H1 (cell line): ENCODE data around the gene GMIP. TPM values are rescaled to one million over a fixed set of nuclear protein-coding genes. Genes with fewer than 3 reads are reported as not detected.

Source experiments
- CTCF ChIA-PET: fragments of 300-600 bp; sonication (Branson Sonifier 250); formaldehyde crosslinking; loops from one replicate; lab custom pipeline; 2021; ENCODE audit not compliant: partially characterized antibody; lab: Charles Lee
- POLR2A ChIA-PET: fragments of 300-600 bp; sonication (Branson Sonifier 250); formaldehyde crosslinking; loops from one replicate; lab custom pipeline; 2021; ENCODE audit warnings: inconsistent platforms; ENCODE audit not compliant: partially characterized antibody; lab: Charles Lee
- DNase-seq, 2 experiments: peaks; one replicate each; pipeline versions ENCODE4 v3.0.0 to v3.0.0-alpha.2; 2010 to 2022; ENCODE audit warnings: low spot score in 2 of 2, low read depth in 1 of 2, mixed read lengths in 1 of 2
- FAIRE-seq: peaks from 2 replicates; lab custom pipeline; 2011; peaks lifted over from hg19 to GRCh38; lab: Jason Lieb, UNC
- H2AFZ ChIP-seq: 2 replicates; pipeline ENCODE4 v1.8.1; 2012; ENCODE audit warnings: low read length, inconsistent platforms
- H2AK5ac ChIP-seq: 2 replicates; pipeline ENCODE4 v1.6.1; 2013; ENCODE audit warnings: low read depth, low read length
- H2BK120ac ChIP-seq: replicated peaks from 2 replicates; pipeline ENCODE3; 2013; ENCODE audit warnings: low read depth, low read length, inconsistent platforms
- H2BK12ac ChIP-seq: 2 replicates; pipeline ENCODE4 v1.6.1; 2013; ENCODE audit warnings: low read depth, low read length
- H2BK15ac ChIP-seq: 2 replicates; pipeline ENCODE4 v1.6.1; 2013; ENCODE audit warnings: low read length
- H2BK20ac ChIP-seq: 2 replicates; pipeline ENCODE4 v1.6.1; 2013; ENCODE audit warnings: low read length
- H2BK5ac ChIP-seq: 2 replicates; pipeline ENCODE4 v1.6.1; 2013; ENCODE audit warnings: low read depth, low read length
- H3K14ac ChIP-seq: 2 replicates; pipeline ENCODE4 v1.6.1; 2013; ENCODE audit warnings: inconsistent platforms; ENCODE audit not compliant: insufficient read length
- H3K18ac ChIP-seq: 2 replicates; pipeline ENCODE4 v1.6.1; 2013; ENCODE audit warnings: low read length; ENCODE audit errors: extremely low read depth
- H3K23ac ChIP-seq: 2 replicates; pipeline ENCODE4 v1.6.1; 2013; ENCODE audit warnings: inconsistent platforms; ENCODE audit not compliant: insufficient read length
- H3K23me2 ChIP-seq: 2 replicates; pipeline ENCODE4 v1.6.1; 2013; ENCODE audit warnings: low read depth, low read length
- H3K27ac ChIP-seq: 2 replicates; pipeline ENCODE4 v1.6.1; 2011; ENCODE audit warnings: low read depth, low read length, inconsistent platforms
- H3K27me3 ChIP-seq, 4 experiments: replicated peaks in 1 of 4; 1 replicate in 1 of 4; 2 replicates in 3 of 4; pipeline versions ENCODE4 v1.6.1 to v1.8.1; 2011 to 2013; ENCODE audit warnings: low read length in 3 of 4, mild to moderate bottlenecking in 3 of 4, inconsistent platforms in 2 of 4, mixed read lengths in 2 of 4, moderate library complexity in 1 of 4; ENCODE audit not compliant: control insufficient read depth in 3 of 4, insufficient read depth in 3 of 4; ENCODE audit errors: extremely low read depth in 1 of 4
- H3K36me3 ChIP-seq, 4 experiments: 2 replicates each; pipeline versions ENCODE4 v1.6.1 to v1.8.1; 2011 to 2013; ENCODE audit warnings: mild to moderate bottlenecking in 4 of 4, low read length in 3 of 4, moderate library complexity in 2 of 4, control low read depth in 1 of 4, inconsistent platforms in 1 of 4; ENCODE audit not compliant: insufficient read depth in 4 of 4, control insufficient read depth in 2 of 4
- H3K4ac ChIP-seq: replicated peaks from 2 replicates; pipeline ENCODE3; 2013; ENCODE audit warnings: low read length, low read depth, mixed read lengths, inconsistent platforms; ENCODE audit not compliant: insufficient read length
- H3K4me1 ChIP-seq, 4 experiments: replicated peaks in 1 of 4; 1 replicate in 1 of 4; 2 replicates in 3 of 4; pipeline versions ENCODE4 v1.6.1 to v1.8.1; 2011 to 2013; ENCODE audit warnings: low read length in 3 of 4, inconsistent platforms in 2 of 4, mixed read lengths in 1 of 4; ENCODE audit not compliant: insufficient read depth in 4 of 4, control insufficient read depth in 3 of 4
- H3K4me2 ChIP-seq, 2 experiments: 2 replicates each; pipeline versions ENCODE4 v1.6.1 to v1.8.1; 2011 to 2013; ENCODE audit warnings: low read depth in 2 of 2, low read length in 2 of 2, control low read depth in 1 of 2, inconsistent platforms in 1 of 2, mild to moderate bottlenecking in 1 of 2; ENCODE audit not compliant: insufficient read depth in 1 of 2
- H3K4me3 ChIP-seq, 4 experiments: fragments of 200-600, 300-600 bp in 1 of 4; sonication (generic), shearing (Covaris generic), sonication (Bioruptor Twin) in 1 of 4; 2 replicates each; pipeline versions ENCODE4 v1.5.1 to v1.8.1; 2011 to 2016; ENCODE audit warnings: low read length in 4 of 4, low read depth in 3 of 4, control low read depth in 2 of 4, inconsistent platforms in 2 of 4, mild to moderate bottlenecking in 2 of 4, mixed read lengths in 1 of 4, moderate library complexity in 1 of 4; ENCODE audit not compliant: insufficient read depth in 2 of 4; ENCODE audit errors: extremely low read depth in 1 of 4
- H3K56ac ChIP-seq: replicated peaks from 2 replicates; pipeline ENCODE3; 2013; ENCODE audit warnings: low read depth, mild to moderate bottlenecking, mixed read lengths, low read length, inconsistent platforms; ENCODE audit not compliant: insufficient read length
- H3K79me1 ChIP-seq: 2 replicates; pipeline ENCODE4 v1.6.1; 2013; ENCODE audit warnings: low read depth, low read length, control low read depth
- H3K79me2 ChIP-seq, 2 experiments: 2 replicates each; pipeline versions ENCODE4 v1.6.1 to v1.8.1; 2012 to 2013; ENCODE audit warnings: low read length in 2 of 2, mild to moderate bottlenecking in 2 of 2, inconsistent platforms in 1 of 2; ENCODE audit not compliant: insufficient read depth in 2 of 2, control insufficient read depth in 1 of 2
- H3K9ac ChIP-seq, 4 experiments: replicated peaks in 1 of 4; 1 replicate in 1 of 4; 2 replicates in 3 of 4; pipeline versions ENCODE4 v1.6.1 to v1.8.1; 2011 to 2013; ENCODE audit warnings: low read depth in 3 of 4, low read length in 3 of 4, control low read depth in 2 of 4, mild to moderate bottlenecking in 2 of 4, moderate library complexity in 2 of 4, inconsistent platforms in 1 of 4; ENCODE audit errors: extremely low read depth in 1 of 4
- H3K9me3 ChIP-seq, 2 experiments: 2 replicates each; pipeline versions ENCODE4 v1.6.1 to v1.8.1; 2012 to 2013; ENCODE audit warnings: mild to moderate bottlenecking in 2 of 2, moderate library complexity in 2 of 2, control low read depth in 1 of 2, inconsistent platforms in 1 of 2, low read depth in 1 of 2, low read length in 1 of 2, mixed read lengths in 1 of 2; ENCODE audit not compliant: insufficient read depth in 2 of 2
- H4K20me1 ChIP-seq, 2 experiments: replicated peaks in 1 of 2; 2 replicates each; pipeline versions ENCODE3 to v1.8.1; 2011 to 2013; ENCODE audit warnings: inconsistent platforms in 2 of 2, low read length in 2 of 2, mild to moderate bottlenecking in 1 of 2; ENCODE audit not compliant: insufficient read depth in 2 of 2, control insufficient read depth in 1 of 2
- H4K5ac ChIP-seq: 2 replicates; pipeline ENCODE4 v1.6.1; 2013; ENCODE audit warnings: low read length, low read depth, mixed read lengths, inconsistent platforms; ENCODE audit not compliant: insufficient read length
- H4K8ac ChIP-seq: 2 replicates; pipeline ENCODE4 v1.8.0; 2013; ENCODE audit warnings: mild to moderate bottlenecking, moderate library complexity, low read length, inconsistent platforms; ENCODE audit not compliant: insufficient read depth; ENCODE audit errors: extremely low read depth
- H4K91ac ChIP-seq: replicated peaks from 2 replicates; pipeline ENCODE3; 2013; ENCODE audit warnings: low read length, mixed read lengths, inconsistent platforms; ENCODE audit not compliant: insufficient read length
- ASH2L ChIP-seq: fragments of 200-600, 300-600 bp; sonication (generic); IDR thresholded peaks from one replicate; pipeline ENCODE4 v1.7.1; 2017; ENCODE audit warnings: low read length
- BACH1 ChIP-seq: IDR thresholded peaks from 2 replicates; pipeline ENCODE4 v1.6.1; 2012; ENCODE audit warnings: low read length, improper control_type of control experiment
- CHD2 ChIP-seq: IDR thresholded peaks from 2 replicates; pipeline ENCODE4 v1.6.1; 2012; ENCODE audit warnings: low read length, improper control_type of control experiment
- EZH2 ChIP-seq: fragments of 200-600 bp; sonication (generic); IDR thresholded peaks from 2 replicates; pipeline ENCODE4 v1.7.1; 2012; ENCODE audit warnings: low read depth, mild to moderate bottlenecking, moderate library complexity, low read length, inconsistent platforms; ENCODE audit not compliant: severe bottlenecking
- HDAC6 ChIP-seq: IDR thresholded peaks from one replicate; pipeline ENCODE4 v1.7.1; 2012; ENCODE audit warnings: low read depth, mild to moderate bottlenecking, inconsistent platforms, low read length, moderate library complexity
- SUZ12 ChIP-seq: fragments of 200-600 bp; sonication (generic); IDR thresholded peaks from 2 replicates; pipeline ENCODE4 v1.6.1; 2012; ENCODE audit warnings: mild to moderate bottlenecking, inconsistent platforms, low read length, moderate library complexity, mixed read lengths
- ZNF274 ChIP-seq: IDR thresholded peaks from 2 replicates; pipeline ENCODE4 v1.7.0; 2012; ENCODE audit warnings: low read length, borderline replicate concordance; ENCODE audit errors: extremely low read depth
- WGBS, 2 experiments: shearing (Covaris generic) in 1 of 2; methylation state at CpG; one replicate each; pipeline versions ENCODE4 v1.1.6 to v1.1.7; 2013 to 2015; ENCODE audit warnings: low lambda C conversion rate in 2 of 2, mixed read lengths in 2 of 2, inconsistent platforms in 1 of 2, low coverage in 1 of 2, missing lambda C conversion rate in 1 of 2; ENCODE audit not compliant: insufficient replicate concordance in 2 of 2, insufficient coverage in 1 of 2, insufficient read length in 1 of 2; ENCODE audit errors: extremely low coverage in 1 of 2, missing lambda C conversion rate in 1 of 2; 5-methylcytosine and 5-hydroxymethylcytosine counted together
- polyA plus RNA-seq, 7 experiments: library from polyadenylated mRNA; depleted of rRNA in 3 of 7; stranded (reverse) in 5 of 7; unstranded in 2 of 7; fragments of >200 nt in 5 of 7; fragments of 200-250 nt in 2 of 7; gene quantifications; 1 replicate in 5 of 7; 2 replicates in 1 of 7; 4 replicates in 1 of 7; pipeline versions ENCODE4 v1.2.1 to v1.2.3, GENCODE V29; 2011 to 2013; ENCODE audit warnings: missing spikeins in 2 of 7, mixed read lengths in 2 of 7
- total RNA-seq: library from RNA; stranded (reverse); fragmentation: NEBNext Ultra II Directional; extraction: Animal tissue kit (Norgen Biotek cat#: 25700); gene quantifications from 2 replicates; pipeline ENCODE4 v1.2.1, GENCODE V29; 2021

Gene GMIP
- total and polyA plus RNA-seq, 2 of the 8 experiments (the other 6 are each of a cell fraction or from before 2014, with no cell fraction given) = 5.7 to 18.1 TPM

DNA sequence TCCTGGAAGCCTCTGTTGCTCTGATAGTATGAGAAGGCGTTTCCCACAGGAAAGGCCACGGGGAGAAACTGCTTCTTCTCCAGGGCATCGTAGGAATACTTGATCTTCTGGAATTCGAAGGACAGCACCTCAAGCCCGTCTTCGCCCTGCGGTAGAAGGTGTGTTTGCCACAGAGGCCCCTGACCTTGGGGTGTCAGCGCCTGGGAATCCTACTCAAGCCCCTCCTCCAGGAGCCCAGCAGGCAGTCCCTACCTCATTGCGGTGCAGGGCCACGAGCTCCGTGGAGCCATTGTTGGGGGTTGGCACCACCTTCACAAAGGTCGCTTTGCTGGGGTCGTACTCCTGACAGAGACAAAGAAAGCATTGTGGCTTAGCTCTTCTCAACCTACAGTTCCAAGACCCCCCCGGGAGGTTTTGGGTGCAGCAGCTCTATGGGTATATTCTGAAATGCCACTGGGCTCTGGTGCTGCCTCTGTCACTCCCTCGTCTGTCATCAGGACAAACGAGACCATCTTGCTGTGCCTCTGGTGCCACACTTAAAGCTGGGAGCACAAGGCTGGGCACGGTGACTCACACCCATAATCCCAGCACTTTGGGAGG lies 16.3 kb upstream of the GMIP start:
- 89% methylated on average over 17 of the region's 17 CpGs; no CpG with 5 or more reads in 1 of the 2 experiments for WGBS, 2 experiments
- H2BK12ac ChIP-seq = no peak overlapping the region
- no peak overlapping the region for H3K4me3 ChIP-seq
- H2AFZ ChIP-seq = no peak overlapping the region
- H3K14ac ChIP-seq = no peak overlapping the region
- ChIA-PET CTCF (interaction anchor here (0.6 to 1.4 kb wide), 5 partner anchors 16 to 160 kb away, joined by 3 to 5 read pairs (median 3); no protein-coding TSS in a partner anchor), POLR2A (interaction anchor here (0.9 to 2.1 kb wide), 4 partner anchors 8 to 16 kb away, joined by 3 to 9 read pairs (median 5); partner anchors contain the start of genes GMIP and ZNF101)
- DNase-seq = peak in 1 of 2 experiments; percentile 31
- peaks cover 16% of the 10 kb centered on the region for H3K79me1 ChIP-seq
- TF ChIP-seq ZNF274 = no peak
- TF ChIP-seq ASH2L = no peak
- TF ChIP-seq BACH1 = no peak
- TF ChIP-seq EZH2 = no peak
- no peak for TF ChIP-seq HDAC6
- no peak for TF ChIP-seq SUZ12
- TF ChIP-seq CHD2 = no peak
- H3K56ac ChIP-seq = no peak overlapping the region
- no peak overlapping the region for H3K4me2 ChIP-seq
- no peak overlapping the region for H2AK5ac ChIP-seq
- H2BK20ac ChIP-seq = no peak overlapping the region
- H3K9me3 ChIP-seq = no peaks in the 10 kb centered on the region
- no peaks in the 10 kb centered on the region for H3K23me2 ChIP-seq
- peaks cover 6 to 31% of the 10 kb centered on the region in 2 experiments for H4K20me1 ChIP-seq
- no peak overlapping the region for H3K23ac ChIP-seq
- H3K18ac ChIP-seq = no peak overlapping the region
- FAIRE-seq = no peak
- H4K8ac ChIP-seq = no peak overlapping the region
- H4K91ac ChIP-seq = no peak overlapping the region
- H2BK15ac ChIP-seq = no peak overlapping the region
- H4K5ac ChIP-seq = no peak overlapping the region
- no peak overlapping the region for H3K9ac ChIP-seq
- H2BK120ac ChIP-seq = no peak overlapping the region
- peaks cover 25 to 51% (median 42%) of the 10 kb centered on the region in 4 experiments for H3K36me3 ChIP-seq
- H3K4me1 ChIP-seq = peaks cover 3 to 11% (median 6%) of the 10 kb centered on the region in 4 experiments; a peak in 5 of 7 replicates
- H3K4ac ChIP-seq = no peak overlapping the region
- H3K79me2 ChIP-seq = peaks cover 21 to 30% of the 10 kb centered on the region in 2 experiments
- H3K27ac ChIP-seq = no peak overlapping the region
- H3K27me3 ChIP-seq = no peaks in the 10 kb centered on the region
- no peak overlapping the region; the same call in 1 of the 2 replicates for H2BK5ac ChIP-seq
